Measurements from ENCODE around the gene EPAS1. TPM values are rescaled to one million over a fixed set of nuclear protein-coding genes. Genes with fewer than 3 reads are reported as not detected.

Gene EPAS1
- total RNA-seq, result 100 to 1,000 TPM in 4 of 5 donors, 10 to 100 TPM in 1; 69.0 to 217 (median 156) TPM
- polyA plus RNA-seq, result 10 to 100 TPM; 35.1 to 82.6 (median 47.1) TPM
- long read RNA-seq, donor 1, full-length matches to known transcripts, result 2 of 9 reads
- long read RNA-seq, donor 1, partial matches to known transcripts, result 7 of 9 reads
- long read RNA-seq, donor 1, other reads (novel, unspliced or antisense), result 0 of 9 reads
- long read RNA-seq, donor 2, full-length matches to known transcripts, result 5 of 5 reads
- long read RNA-seq, donor 2, partial matches to known transcripts, result 0 of 5 reads
- long read RNA-seq, donor 2, other reads (novel, unspliced or antisense), result 0 of 5 reads
- long read RNA-seq, donor 3, partial matches to known transcripts, result 0 of 1 reads
- long read RNA-seq, donor 3, other reads (novel, unspliced or antisense), result 0 of 1 reads
- long read RNA-seq, donor 4, result 0 reads
- long read RNA-seq, donor 5, full-length matches to known transcripts, result 3 of 8 reads
- long read RNA-seq, donor 5, partial matches to known transcripts, result 5 of 8 reads
- long read RNA-seq, donor 5, other reads (novel, unspliced or antisense), result 0 of 8 reads
- long read RNA-seq, donor 6, result 0 reads
- long read RNA-seq, donor 7, full-length matches to known transcripts, result 6 of 20 reads
- long read RNA-seq, donor 7, partial matches to known transcripts, result 14 of 20 reads
- long read RNA-seq, donor 7, other reads (novel, unspliced or antisense), result 0 of 20 reads
- long read RNA-seq, donor 8, full-length matches to known transcripts, result 4 of 10 reads
- long read RNA-seq, donor 8, partial matches to known transcripts, result 6 of 10 reads
- long read RNA-seq, donor 8, other reads (novel, unspliced or antisense), result 0 of 10 reads
- long read RNA-seq, donor 9, full-length matches to known transcripts, result 4 of 25 reads
- long read RNA-seq, donor 9, partial matches to known transcripts, result 21 of 25 reads
- long read RNA-seq, donor 9, other reads (novel, unspliced or antisense), result 0 of 25 reads
- long read RNA-seq, donor 10, partial matches to known transcripts, result 5 of 5 reads
- long read RNA-seq, donor 10, other reads (novel, unspliced or antisense), result 0 of 5 reads

- WGBS, 5 donors, result 0 to 1% (median 0%) methylated on average over 42 to 94 of the region's 94 CpGs
- H3K9me3 ChIP-seq, result no peaks in the 10 kb centered on the region
- TF ChIP-seq CTCF (IDR thresholded peaks at IDR 0.05) (no peak), POLR2A (IDR thresholded peaks at IDR 0.05) (peak in 2 of 4 donors; percentile 19 to 36), POLR2AphosphoS5 (IDR thresholded peaks at IDR 0.05) (peak; percentile 84 to 91 (median 88))
- intact Hi-C loops (cut with DNase I; ENCODE audit: low total_unique reads), result loop anchor here (5.0 kb wide), 1 partner anchor 235 kb away; no protein-coding TSS in a partner anchor
- peak; percentile 92 to 96 for DNase-seq
- peak within 1 kb of the TSS; percentile 90 to 98 (median 94) for H3K27ac ChIP-seq
- H3K36me3 ChIP-seq, result no peaks in the 10 kb centered on the region
- peaks cover 28 to 51% (median 43%) of the 10 kb centered on the region in 4 donors for H3K4me1 ChIP-seq
- H3K27me3 ChIP-seq, result peaks cover 0 to 27% (median 3%) of the 10 kb centered on the region in 3 donors
- H3K4me3 ChIP-seq, result peak within 1 kb of the TSS; percentile 55 to 89 (median 80)
Observed at GRCh38 chr2:46296840-46297545, at the start of gene EPAS1. EPAS1 (plus strand) TSS chr2:46297407; CDS start chr2:46297912, 505 bp downstream.

GRCh38 chr2:46248171-46248570 is 49.0 kb upstream of the EPAS1 start:
- no peak for TF ChIP-seq POLR2AphosphoS5 (IDR thresholded peaks at IDR 0.05)
- no peak for TF ChIP-seq EP300 (IDR thresholded peaks at IDR 0.05)
- no peak for TF ChIP-seq CTCF (IDR thresholded peaks at IDR 0.05)
- TF ChIP-seq POLR2A (IDR thresholded peaks at IDR 0.05), result no peak
- no peaks in the 10 kb centered on the region for H3K27me3 ChIP-seq
- no peaks in the 10 kb centered on the region for H3K4me1 ChIP-seq
- intact Hi-C loops (cut with DNase I; ENCODE audit: low total_unique reads), result no loop called here
- no peak overlapping the region for H3K27ac ChIP-seq
- H3K9me3 ChIP-seq, result peaks cover 0 to 5% (median 0%) of the 10 kb centered on the region in 4 donors
- no peak overlapping the region for H3K4me3 ChIP-seq
- H3K36me3 ChIP-seq, result no peaks in the 10 kb centered on the region
- DNase-seq, result peak in 1 of 2 donors; percentile 52

DNA sequence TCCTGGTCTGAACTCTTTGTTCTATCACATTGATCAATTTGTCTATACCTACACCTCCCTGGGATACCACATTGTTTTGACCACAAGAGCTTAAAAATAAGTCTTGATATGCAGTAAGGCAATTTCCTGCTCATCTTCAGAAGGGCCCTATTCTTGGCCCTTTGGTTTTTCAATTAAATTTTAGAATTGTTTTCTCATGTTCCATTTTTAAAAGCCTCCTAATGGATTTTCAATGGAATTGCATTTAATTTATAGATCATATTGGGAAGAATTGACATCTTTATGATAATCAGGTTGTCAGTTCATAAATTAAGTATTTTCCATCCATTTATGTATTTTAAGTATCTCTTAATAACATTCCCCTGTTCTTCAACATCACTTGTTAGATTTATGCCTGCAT is 47.6 kb upstream of the EPAS1 start:
- DNase-seq, result no peak
- no peaks in the 10 kb centered on the region for H3K4me1 ChIP-seq
- intact Hi-C loops (cut with DNase I; ENCODE audit: low total_unique reads), result no loop called here

More for the DNA sequence above, 47.6 kb upstream of the EPAS1 start:
- H3K27me3 ChIP-seq, result no peaks in the 10 kb centered on the region
- H3K36me3 ChIP-seq, result no peaks in the 10 kb centered on the region
- no peak overlapping the region for H3K27ac ChIP-seq
- H3K4me3 ChIP-seq, result no peak overlapping the region
- no peak for TF ChIP-seq POLR2A (IDR thresholded peaks at IDR 0.05)
- TF ChIP-seq CTCF (IDR thresholded peaks at IDR 0.05), result no peak
- no peak for TF ChIP-seq POLR2AphosphoS5 (IDR thresholded peaks at IDR 0.05)
- TF ChIP-seq EP300 (IDR thresholded peaks at IDR 0.05), result no peak
- peaks cover 0 to 5% (median 0%) of the 10 kb centered on the region in 4 donors for H3K9me3 ChIP-seq

All from stomach (tissue), 19 donors.